Vagina (tissue), 2 donors: ENCODE measurements around the gene KRTDAP. TPM values are rescaled to one million over a fixed set of nuclear protein-coding genes. Genes with fewer than 3 reads are reported as not detected.

ENCODE experiments used
- DNase-seq, 2 donors: peaks; one replicate each; pipeline ENCODE4 v3.0.0-alpha.2; 2017; ENCODE audit errors: extremely low spot score in 2 of 2
- H3K27ac ChIP-seq: fragments of 200-600 bp; sonication (generic); one replicate; pipeline ENCODE4 v1.5.1; 2019
- H3K27me3 ChIP-seq: fragments of 200-600 bp; sonication (generic); one replicate; pipeline ENCODE4 v1.5.1; 2019
- H3K36me3 ChIP-seq, 2 donors: fragments of 200-600 bp; sonication (generic); one replicate each; pipeline ENCODE4 v1.5.1; 2017 to 2019
- H3K4me1 ChIP-seq: fragments of 200-600 bp; sonication (generic); one replicate; pipeline ENCODE4 v1.5.1; 2019
- H3K4me3 ChIP-seq, 2 donors: fragments of 200-600 bp; sonication (generic); 1 replicate in 1 of 2; 2 replicates in 1 of 2; pipeline ENCODE4 v1.5.1; 2016 to 2019
- H3K9me3 ChIP-seq: fragments of 200-600 bp; sonication (generic); one replicate; pipeline ENCODE4 v1.5.1; 2019
- CTCF ChIP-seq, 3 experiments: fragments of 450-650 bp in 2 of 3; fragments of 200-600 bp in 1 of 3; sonication (generic) in 1 of 3; IDR thresholded peaks; one replicate each; pipeline ENCODE4 v1.5.1; 2017 to 2019; ENCODE audit warnings: antibody characterized with exemption in 3 of 3, mild to moderate bottlenecking in 2 of 3, moderate library complexity in 2 of 3
- POLR2A ChIP-seq, 2 donors: fragments of 450-650 bp; IDR thresholded peaks; one replicate each; pipeline ENCODE4 v1.6.1; 2017; ENCODE audit warnings: antibody characterized with exemption in 2 of 2, mild to moderate bottlenecking in 2 of 2, moderate library complexity in 2 of 2
- POLR2AphosphoS5 ChIP-seq, 2 donors: sonication (generic); formaldehyde crosslinking; IDR thresholded peaks; one replicate each; pipeline ENCODE4 v1.9.0; 2017; ENCODE audit warnings: antibody characterized with exemption in 2 of 2, mild to moderate bottlenecking in 2 of 2, low read depth in 1 of 2; ENCODE audit not compliant: insufficient read depth in 1 of 2
- intact Hi-C: fragments of 100-400 bp; cut with DNase I; formaldehyde crosslinking; loops from one replicate; pipeline ENCODE4 v1.15.1; 2023
- total RNA-seq: library from RNA; depleted of rRNA; stranded (reverse); fragments of >200 nt; gene quantifications from one replicate; pipeline ENCODE4 v1.2.3, GENCODE V29; 2016

The KRTDAP gene
- 687 TPM for total RNA-seq

- DNase-seq = no peak
- Histone ChIP-seq H3K36me3 (no peaks in the 10 kb centered on the region), H3K9me3 (no peaks in the 10 kb centered on the region), H3K4me3 (peak within 1 kb of the TSS in 1 of 2 donors; percentile 25), H3K4me1 (peaks cover 5% of the 10 kb centered on the region), H3K27ac (no peak within 1 kb of the TSS), H3K27me3 (no peaks in the 10 kb centered on the region)
- TF ChIP-seq POLR2A (IDR thresholded peaks at IDR 0.05) (no peak), POLR2AphosphoS5 (IDR thresholded peaks at IDR 0.05; ENCODE audit: insufficient read depth in 1 of 2, low read depth in 1 of 2) (peak in 1 of 2 donors; percentile 10)
- intact Hi-C loops = loop anchor here (10.0 kb wide), 1 partner anchor 136 kb away; the partner anchor contains the start of gene FFAR3
Measured at GRCh38 chr19:35490364-35490763, at the start of gene KRTDAP. TSS of gene KRTDAP (minus strand) at chr19:35490464. CDS start at chr19:35490442, 22 bp downstream.

GRCh38 chr19:35539850-35540249 is 49.6 kb upstream of the KRTDAP start:
- Histone ChIP-seq H3K36me3 (no peaks in the 10 kb centered on the region), H3K27me3 (no peaks in the 10 kb centered on the region), H3K27ac (no peak overlapping the region), H3K4me1 (peaks cover 8% of the 10 kb centered on the region), H3K9me3 (no peaks in the 10 kb centered on the region), H3K4me3 (no peak overlapping the region)
- no peak for DNase-seq
- TF ChIP-seq POLR2AphosphoS5 (IDR thresholded peaks at IDR 0.05; ENCODE audit: insufficient read depth in 1 of 2, low read depth in 1 of 2) (no peak), POLR2A (IDR thresholded peaks at IDR 0.05) (no peak), CTCF (IDR thresholded peaks at IDR 0.05) (no peak)
- intact Hi-C loops = no loop called here

- no peak overlapping the region for H3K27ac ChIP-seq
- intact Hi-C loops = no loop called here
- H3K4me3 ChIP-seq = no peak overlapping the region
- TF ChIP-seq POLR2AphosphoS5 (IDR thresholded peaks at IDR 0.05; ENCODE audit: insufficient read depth in 1 of 2, low read depth in 1 of 2) = no peak
- no peak for TF ChIP-seq POLR2A (IDR thresholded peaks at IDR 0.05)
- TF ChIP-seq CTCF (IDR thresholded peaks at IDR 0.05) = no peak
- H3K4me1 ChIP-seq = peaks cover 6% of the 10 kb centered on the region
- H3K27me3 ChIP-seq = no peaks in the 10 kb centered on the region
- H3K36me3 ChIP-seq = no peaks in the 10 kb centered on the region
- no peaks in the 10 kb centered on the region for H3K9me3 ChIP-seq
- DNase-seq = no peak
Measured at GRCh38 chr19:35539314-35539713, 49.0 kb upstream of the KRTDAP start.

GRCh38 chr19:35534803-35535480 is 44.7 kb upstream of the KRTDAP start:
- Histone ChIP-seq H3K9me3 (no peaks in the 10 kb centered on the region), H3K27ac (no peak overlapping the region), H3K36me3 (no peaks in the 10 kb centered on the region), H3K27me3 (no peaks in the 10 kb centered on the region), H3K4me1 (peaks cover 14% of the 10 kb centered on the region), H3K4me3 (no peak overlapping the region)
- TF ChIP-seq POLR2A (IDR thresholded peaks at IDR 0.05) = no peak
- no peak for DNase-seq
- intact Hi-C loops = no loop called here

GRCh38 chr19:35533822-35534392 is 43.6 kb upstream of the KRTDAP start:
- Histone ChIP-seq H3K36me3 (no peaks in the 10 kb centered on the region), H3K4me3 (no peak overlapping the region), H3K9me3 (no peaks in the 10 kb centered on the region), H3K27ac (no peak overlapping the region), H3K27me3 (no peaks in the 10 kb centered on the region), H3K4me1 (peaks cover 14% of the 10 kb centered on the region)
- intact Hi-C loops = no loop called here
- TF ChIP-seq CTCF (IDR thresholded peaks at IDR 0.05) (no peak), POLR2AphosphoS5 (IDR thresholded peaks at IDR 0.05; ENCODE audit: insufficient read depth in 1 of 2, low read depth in 1 of 2) (no peak), POLR2A (IDR thresholded peaks at IDR 0.05) (no peak)
- DNase-seq = no peak

GRCh38 chr19:35533201-35533821 is 43.0 kb upstream of the KRTDAP start, which contains the start of gene GAPDHS:
TSS of gene GAPDHS (plus strand) at chr19:35533456. CDS start at chr19:35533528, 72 bp downstream.
- no peak for DNase-seq
- no peaks in the 10 kb centered on the region for H3K9me3 ChIP-seq
- H3K4me1 ChIP-seq = peaks cover 14% of the 10 kb centered on the region
- TF ChIP-seq POLR2AphosphoS5 (IDR thresholded peaks at IDR 0.05; ENCODE audit: insufficient read depth in 1 of 2, low read depth in 1 of 2) (no peak), POLR2A (IDR thresholded peaks at IDR 0.05) (no peak), CTCF (IDR thresholded peaks at IDR 0.05) (no peak)
- no peaks in the 10 kb centered on the region for H3K36me3 ChIP-seq
- no peak within 1 kb of the TSS for H3K4me3 ChIP-seq
- intact Hi-C loops = no loop called here
- H3K27me3 ChIP-seq = no peaks in the 10 kb centered on the region
- H3K27ac ChIP-seq = no peak within 1 kb of the TSS
